Measurements from ENCODE around the gene KCNIP1.

The KCNIP1 gene

GRCh38 chr5:170631466-170632195 lies 127.8 kb downstream of the KCNIP1 start:
- DNase-seq, result no peak

GRCh38 chr5:170632266-170632984 lies 128.6 kb downstream of the KCNIP1 start:
- no peak for DNase-seq

- peak; percentile 62 for DNase-seq
Observed at GRCh38 chr5:170632985-170633234, 129.1 kb downstream of the KCNIP1 start.

- DNase-seq, result no peak
Observed at GRCh38 chr5:170633235-170634081, 129.6 kb downstream of the KCNIP1 start.

- DNase-seq, result no peak
Observed at GRCh38 chr5:170634256-170634990, 130.6 kb downstream of the KCNIP1 start.

GRCh38 chr5:170635706-170636105 lies 131.9 kb downstream of the KCNIP1 start:
- DNase-seq, result no peak

GRCh38 chr5:170636206-170636605 lies 132.4 kb downstream of the KCNIP1 start:
- no peak for DNase-seq

GRCh38 chr5:170636801-170637477 lies 133.1 kb downstream of the KCNIP1 start:
- DNase-seq, result no peak

GRCh38 chr5:170638051-170638450 lies 134.2 kb downstream of the KCNIP1 start:
- no peak for DNase-seq

GRCh38 chr5:170638454-170639220 lies 134.8 kb downstream of the KCNIP1 start:
- peak; percentile 67 for DNase-seq

- DNase-seq, result no peak
Observed at GRCh38 chr5:170639221-170639925, 135.6 kb downstream of the KCNIP1 start.

- DNase-seq, result no peak
Observed at GRCh38 chr5:170640731-170641588, 137.1 kb downstream of the KCNIP1 start.

GRCh38 chr5:170641589-170642031 lies 137.8 kb downstream of the KCNIP1 start:
- DNase-seq, result no peak

- no peak for DNase-seq
Observed at GRCh38 chr5:170642066-170642735, 138.4 kb downstream of the KCNIP1 start.

GRCh38 chr5:170642776-170643436 lies 139.1 kb downstream of the KCNIP1 start:
- DNase-seq, result no peak

- DNase-seq, result no peak
Observed at GRCh38 chr5:170643591-170643990, 139.8 kb downstream of the KCNIP1 start.

- DNase-seq, result no peak
Observed at GRCh38 chr5:170644501-170644900, 140.7 kb downstream of the KCNIP1 start.

- DNase-seq, result no peak
Observed at GRCh38 chr5:170648541-170648940, 144.7 kb downstream of the KCNIP1 start.

- DNase-seq, result no peak
Observed at GRCh38 chr5:170650850-170651249, 147.0 kb downstream of the KCNIP1 start.

Data from stimulated activated CD4-positive, alpha-beta T cell treated with anti-CD3 and anti-CD28 coated beads, Interleukin-4, amount 100 ng/mL, for 1 hour (primary cell).